LHCN-M2 (cell line): ENCODE results near the gene MVB12A. TPM values are rescaled to one million over a fixed set of nuclear protein-coding genes. Genes with fewer than 3 reads are reported as not detected.
A peak's percentile ranks its signal among the peaks of the same experiment; 100 is the strongest.

Experiments used
- DNase-seq: peaks from one replicate; pipeline ENCODE4 v3.0.0-alpha.2; 2012; ENCODE audit warnings: low read depth
- polyA plus RNA-seq: library from polyadenylated mRNA; unstranded; fragments of >200 nt; gene quantifications from one replicate; pipeline ENCODE4 v1.2.1, GENCODE V29; 2012; ENCODE audit warnings: missing spikeins
- total RNA-seq: library from RNA; depleted of rRNA; stranded (reverse); fragments of >200 nt; gene quantifications from 2 replicates; pipeline ENCODE4 v1.2.3, GENCODE V29; 2014; rRNA removed

MVB12A gene
- 71.7 and 75.0 TPM in 2 replicates for total RNA-seq
- polyA plus RNA-seq: 67.9 TPM

DNA sequence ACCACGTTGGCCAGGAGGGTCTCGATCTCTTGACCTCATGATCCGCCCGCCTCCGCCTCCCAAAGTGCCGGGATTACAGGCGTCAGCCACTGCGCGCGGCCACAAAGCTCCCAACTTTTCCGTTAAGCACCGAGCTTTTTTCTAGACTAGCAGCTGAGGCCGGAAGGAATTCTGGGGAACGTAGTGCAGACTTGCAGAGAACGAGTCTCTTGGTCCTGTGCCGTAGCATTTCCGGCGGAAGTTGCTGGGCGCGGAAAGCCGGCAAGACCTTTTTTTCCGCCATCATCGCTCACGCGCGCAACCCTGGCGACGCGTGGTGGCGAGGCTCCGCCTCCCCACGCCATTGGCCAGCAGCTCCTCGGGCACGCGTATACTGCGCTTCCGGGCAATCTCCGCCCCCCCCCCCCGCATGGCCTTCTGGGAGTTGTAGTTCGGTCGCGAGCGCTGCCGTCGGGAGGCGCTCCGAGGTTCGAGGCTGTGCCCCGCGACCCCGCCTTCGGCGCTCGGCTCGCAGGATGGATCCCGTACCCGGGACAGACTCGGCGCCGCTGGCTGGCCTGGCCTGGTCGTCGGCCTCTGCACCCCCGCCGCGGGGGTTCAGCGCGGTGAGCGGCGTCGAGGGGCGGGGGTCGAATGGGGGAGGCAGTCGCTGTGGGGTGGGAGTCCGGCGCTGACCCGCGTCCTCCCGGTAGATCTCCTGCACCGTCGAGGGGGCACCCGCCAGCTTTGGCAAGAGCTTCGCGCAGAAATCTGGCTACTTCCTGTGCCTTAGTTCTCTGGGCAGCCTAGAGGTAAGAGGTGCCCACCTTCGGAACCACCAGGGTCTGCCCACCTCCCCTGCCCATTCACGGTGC lies at the start of gene MVB12A:
TSS of gene MVB12A (plus strand) at position 427 of the 854 bp plus-strand sequence. CDS start at position 516, 89 bp downstream.
- peak; percentile 99 for DNase-seq

DNA sequence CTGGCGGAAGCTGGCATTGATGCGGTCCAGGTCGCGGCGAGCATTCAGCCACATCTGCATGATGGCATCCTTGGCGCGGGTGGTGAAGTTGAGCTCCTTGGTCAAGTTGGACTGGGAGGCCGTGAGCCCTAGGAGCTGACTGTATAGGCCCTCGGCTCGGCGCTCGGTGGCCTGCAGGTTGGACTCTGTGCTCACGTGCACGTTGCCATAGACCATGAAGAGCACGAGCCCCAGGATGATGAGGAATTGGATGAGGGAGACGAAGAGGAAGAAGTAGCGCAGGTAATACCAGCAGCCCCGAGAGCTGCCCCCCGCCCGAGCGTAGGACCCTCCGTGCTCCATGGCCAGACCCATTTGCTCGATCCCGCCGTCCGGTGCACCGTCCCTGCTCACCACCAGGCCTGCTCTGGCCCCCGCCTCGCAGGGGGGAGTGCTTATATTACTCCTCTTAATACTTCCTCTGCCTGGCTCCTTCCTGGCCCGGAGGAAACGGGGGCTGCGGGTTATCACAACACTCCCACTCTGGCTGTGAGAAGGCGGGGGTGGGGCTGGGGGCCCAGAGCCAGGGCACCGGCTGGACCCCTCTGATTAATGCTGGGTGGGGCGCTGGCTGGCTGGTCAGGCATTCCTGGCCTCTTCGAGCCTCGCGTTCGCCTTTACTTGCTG lies 42.8 kb upstream of the MVB12A start, which contains the start of gene PLVAP:
TSS of gene PLVAP (minus strand) at position 408 of the 666 bp plus-strand sequence. CDS start at position 354, 54 bp downstream.
- no peak for DNase-seq

DNA sequence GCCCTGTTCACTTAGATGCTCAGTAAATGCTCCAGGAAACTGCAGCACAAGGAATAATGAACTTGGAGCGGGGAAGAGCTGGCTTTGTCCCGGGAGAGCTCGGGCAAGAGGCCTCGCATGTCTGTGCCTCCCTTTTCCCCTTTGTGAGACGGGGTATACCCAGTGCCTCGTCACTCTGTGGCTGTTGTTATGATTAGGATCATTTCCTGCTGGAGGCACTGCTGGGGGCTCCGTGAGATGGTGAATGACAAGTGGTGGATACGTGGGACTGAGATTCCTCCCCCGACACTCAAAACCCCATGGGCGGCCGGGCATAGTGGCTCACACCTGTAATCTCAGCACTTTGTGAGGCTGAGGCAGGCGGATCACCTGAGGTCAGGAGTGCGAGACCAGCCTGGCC lies 41.6 kb upstream of the MVB12A start:
- no peak for DNase-seq

DNA sequence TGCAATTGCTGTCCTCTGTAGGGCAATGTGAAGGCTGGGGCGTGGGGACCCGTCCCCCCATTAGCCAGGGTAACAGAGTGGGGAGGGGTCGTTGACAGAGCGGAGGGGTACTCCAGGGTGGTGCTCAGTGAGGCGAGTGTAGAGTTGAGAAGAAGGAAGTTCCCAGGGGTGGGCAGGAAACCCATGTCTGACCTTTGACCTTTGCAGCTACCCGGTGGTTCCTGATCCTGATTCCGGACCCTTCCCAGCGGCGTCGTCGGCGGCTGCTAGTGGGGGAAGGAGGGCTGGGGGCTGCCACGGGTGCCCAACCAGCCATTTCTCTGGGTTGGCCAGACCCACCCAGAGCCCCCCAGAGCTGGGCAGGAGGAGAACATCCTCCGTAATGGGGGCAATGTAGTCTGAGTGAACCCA lies 40.6 kb upstream of the MVB12A start:
- no peak for DNase-seq

DNA sequence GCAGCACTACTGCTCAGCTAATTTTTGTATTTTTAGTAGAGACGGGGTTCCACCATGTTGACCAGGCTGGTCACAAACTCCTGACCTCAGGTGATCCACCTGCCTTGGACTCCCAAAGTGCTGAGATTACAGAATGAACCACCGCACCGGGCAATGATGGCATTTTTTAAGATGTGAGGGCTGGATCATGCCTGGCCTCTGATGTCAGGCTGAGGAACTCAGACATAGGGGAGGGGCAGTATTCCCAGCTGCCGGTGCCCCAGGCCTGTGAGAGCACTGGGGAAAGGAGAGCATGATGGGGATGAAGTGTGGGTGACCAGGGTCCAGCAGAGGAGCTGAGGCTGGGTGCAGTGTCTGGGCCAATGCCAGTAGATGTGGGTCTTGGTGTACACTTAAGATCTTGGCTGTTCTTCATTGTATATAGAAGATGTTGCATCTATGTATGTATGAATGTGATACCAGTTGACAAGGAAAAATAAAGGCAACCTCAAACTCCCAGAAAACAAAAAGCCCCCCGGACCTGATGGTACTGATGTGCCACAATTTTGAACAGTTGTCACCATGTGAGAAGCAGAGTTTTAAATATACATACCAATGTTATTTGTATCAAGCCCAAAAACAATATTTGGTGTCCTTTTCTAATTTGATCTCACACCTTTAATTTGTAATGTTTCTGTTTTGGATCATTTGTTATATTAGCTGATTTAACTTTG lies 39.3 kb upstream of the MVB12A start:
- no peak for DNase-seq

DNA sequence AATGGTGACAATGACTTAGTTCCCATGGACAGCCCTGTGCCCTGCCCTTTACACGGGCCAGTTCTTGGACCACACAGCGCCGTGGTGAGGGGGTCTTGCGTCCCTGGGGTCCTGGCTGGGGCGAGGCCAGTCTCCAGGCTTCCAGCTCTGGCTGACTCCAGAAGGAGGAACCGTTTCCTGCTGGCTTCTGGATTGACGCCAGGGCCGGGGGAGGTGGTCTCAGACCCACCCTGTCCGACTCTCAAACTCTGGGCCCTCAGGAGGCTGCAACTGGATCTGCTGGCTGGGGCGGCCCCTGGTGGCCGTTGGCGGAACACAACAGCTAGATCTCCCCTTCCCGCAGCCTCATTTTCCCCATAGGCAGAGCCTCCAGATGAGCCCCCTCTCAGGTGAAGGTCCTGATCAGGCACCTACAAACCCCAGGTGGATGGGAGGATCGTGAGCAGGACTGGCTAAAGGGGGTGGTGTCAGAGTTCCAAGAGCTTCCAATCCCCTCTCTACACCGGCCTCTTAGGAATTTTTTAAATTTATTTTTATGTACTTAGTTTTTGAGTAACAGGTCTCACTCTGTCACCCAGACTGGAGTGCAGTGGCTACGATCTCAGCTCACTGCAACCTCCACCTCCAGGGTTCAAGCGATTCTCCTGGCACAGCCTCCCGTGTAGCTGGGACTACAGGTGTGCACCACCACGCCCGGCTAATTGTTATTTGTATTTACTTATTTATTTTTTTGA lies 33.8 kb upstream of the MVB12A start:
- DNase-seq: peak; percentile 24

DNA sequence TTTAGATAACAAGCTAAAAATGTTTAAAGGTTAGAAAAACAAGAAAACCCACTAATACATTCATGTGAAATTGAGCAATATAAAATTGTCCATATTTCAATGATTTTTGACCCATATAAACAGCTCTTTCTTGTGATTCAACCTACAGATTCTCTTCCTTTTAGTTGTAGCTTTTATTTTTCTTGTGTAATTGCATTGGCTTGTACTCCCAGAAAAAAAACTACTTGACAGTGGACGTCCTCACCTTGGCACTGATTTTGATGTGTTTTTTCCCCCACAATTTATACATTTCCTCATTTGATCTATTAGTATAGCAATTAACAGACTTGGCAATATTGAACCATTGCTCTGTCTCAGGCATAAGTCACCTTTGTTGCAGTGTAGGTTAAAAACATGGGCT lies 30.6 kb upstream of the MVB12A start:
- DNase-seq: no peak

DNA sequence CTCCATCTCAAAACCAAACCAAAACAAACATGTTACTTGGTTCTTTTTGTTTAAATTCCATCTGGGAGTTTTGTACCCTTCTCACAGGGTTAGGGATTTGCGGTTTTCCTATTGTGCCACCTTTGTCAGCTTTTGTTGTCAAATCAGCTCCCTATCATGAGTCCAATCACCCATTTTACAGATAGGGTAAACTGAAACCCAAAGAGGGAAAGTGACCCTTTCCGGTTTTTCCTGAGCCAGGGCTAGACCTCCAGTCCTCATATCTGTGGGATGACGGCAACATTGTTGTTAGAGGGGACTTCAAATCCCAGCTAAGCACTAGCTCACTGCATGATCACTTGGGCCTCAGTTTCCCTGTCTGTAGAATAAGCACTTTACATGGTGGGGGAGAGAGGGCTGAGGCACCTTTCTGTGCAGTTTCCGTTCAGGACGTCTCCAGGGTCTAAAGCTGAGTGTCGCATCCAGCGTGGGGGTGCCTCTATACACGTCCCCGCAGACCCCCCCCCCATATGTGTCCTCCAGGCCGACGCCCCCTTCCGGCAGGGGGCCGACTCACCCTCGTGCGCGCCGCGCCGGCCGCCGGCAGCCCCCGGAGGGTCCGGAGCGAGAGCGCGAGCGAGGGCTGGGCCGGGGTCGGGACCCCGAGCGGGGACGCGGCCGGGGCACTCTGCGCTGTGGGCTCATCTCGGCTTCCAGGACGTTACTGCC lies 29.7 kb upstream of the MVB12A start:
- DNase-seq: no peak

DNA sequence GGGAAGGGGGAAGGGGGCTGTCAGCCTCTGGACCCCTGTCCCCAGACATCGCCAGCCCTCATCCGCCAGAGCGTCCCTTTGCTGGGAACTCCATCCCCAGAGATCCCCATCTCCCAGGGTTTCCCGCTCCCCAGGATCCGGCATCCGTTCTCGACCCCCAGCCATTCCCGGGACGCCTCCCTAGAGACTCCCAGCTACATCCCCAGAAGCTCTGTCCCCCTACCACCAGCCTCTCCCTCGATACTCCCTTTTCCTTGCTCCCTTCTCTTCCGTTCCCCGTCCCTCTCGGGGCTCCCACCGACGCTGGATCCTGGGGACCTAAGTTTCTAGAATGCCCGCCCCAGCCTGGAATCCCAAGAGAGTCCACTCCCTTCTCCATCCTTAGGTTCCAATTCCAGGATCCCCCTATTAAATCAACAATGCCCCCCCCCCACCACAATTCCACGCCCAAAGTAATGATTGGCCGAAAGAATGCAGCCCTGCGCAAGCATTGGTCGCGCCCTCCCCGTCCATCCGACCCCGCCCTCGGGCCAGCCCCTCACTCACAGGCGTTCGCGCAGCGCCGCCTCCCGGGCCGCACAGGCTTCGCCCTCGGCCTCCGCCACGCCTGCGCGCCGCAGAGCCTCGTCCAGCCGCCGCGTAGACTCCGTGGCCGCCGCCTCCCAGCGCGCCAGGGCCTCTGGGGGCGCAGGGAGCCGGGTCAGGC lies 29.0 kb upstream of the MVB12A start:
- peak; percentile 81 for DNase-seq

DNA sequence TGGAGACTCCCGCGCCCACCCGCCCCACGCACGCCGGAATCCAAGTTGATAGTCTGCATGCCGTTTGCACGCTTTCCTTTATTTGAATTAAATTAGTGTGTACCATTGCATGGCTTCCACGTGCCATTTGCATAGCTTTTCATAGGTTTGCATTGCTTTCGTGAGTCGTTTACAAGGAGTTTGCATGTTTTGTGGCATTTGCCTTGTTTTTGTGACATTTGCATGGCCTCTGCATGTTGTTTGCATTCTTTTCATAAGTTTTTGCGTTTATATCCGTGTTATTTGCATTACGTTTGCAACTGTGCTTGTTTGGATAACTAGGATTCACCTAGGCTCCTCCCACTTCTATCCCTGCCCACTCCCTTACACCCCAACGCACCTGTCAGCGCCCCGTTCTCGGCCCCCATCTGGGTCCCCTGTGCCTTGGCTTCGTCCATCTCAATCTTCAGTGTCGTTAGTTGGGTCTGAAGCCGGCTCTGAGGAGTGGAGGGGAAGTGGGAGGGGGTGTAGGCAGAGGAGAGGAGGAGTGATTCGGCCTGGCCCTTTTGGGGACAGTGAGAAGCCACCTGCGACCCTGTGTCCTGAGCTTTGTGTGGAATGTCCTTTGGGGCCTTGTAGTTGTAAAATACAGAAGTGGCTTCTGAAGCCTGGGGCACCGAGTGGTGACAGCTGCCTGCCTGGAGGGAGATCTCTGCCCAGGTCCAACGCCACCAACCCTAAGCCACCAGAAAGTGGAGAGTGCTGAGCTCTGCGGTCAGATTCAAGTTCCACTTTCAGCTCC lies 28.3 kb upstream of the MVB12A start:
- DNase-seq: no peak

DNA sequence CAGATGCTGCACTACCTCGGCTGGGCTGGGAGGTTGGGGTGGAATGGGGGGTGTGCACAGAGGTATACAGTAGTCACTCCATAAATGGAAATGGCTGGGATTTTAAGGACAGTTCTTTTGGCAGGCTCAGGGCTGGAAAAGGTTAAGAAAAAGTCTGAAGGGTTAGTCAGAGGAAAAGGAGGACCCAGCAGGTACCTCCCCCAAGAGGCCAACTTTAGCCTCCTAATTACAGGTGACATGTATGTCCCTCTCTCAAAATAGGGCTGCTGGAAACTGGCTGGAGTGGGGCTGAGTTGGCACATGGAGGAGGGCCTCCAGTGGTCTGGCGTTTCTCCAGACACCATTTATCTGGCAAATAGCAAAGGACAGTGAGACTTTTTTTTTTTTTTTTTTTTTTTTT lies 26.8 kb upstream of the MVB12A start:
- DNase-seq: no peak

DNA sequence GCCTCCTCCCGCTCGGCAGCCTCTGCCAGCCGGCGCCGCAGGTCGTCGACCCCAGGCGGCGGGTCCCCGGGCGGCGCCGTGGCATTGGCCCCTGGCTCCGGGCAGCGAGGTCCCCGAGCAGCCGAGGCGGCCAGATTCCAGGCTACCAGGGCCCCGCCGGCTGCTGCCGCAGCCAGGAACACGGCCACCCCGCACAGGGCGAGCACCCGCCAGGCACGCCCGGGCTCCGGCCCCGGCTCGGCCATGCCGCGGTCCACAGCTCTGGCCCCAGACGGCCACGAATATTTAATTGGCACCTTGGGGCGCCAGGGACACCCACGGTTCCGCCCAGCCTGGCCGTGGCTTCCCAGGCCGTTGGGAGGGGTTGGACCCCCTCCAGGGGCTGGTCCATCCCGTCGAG lies 25.9 kb upstream of the MVB12A start, which contains the start of gene CCDC194:
TSS of gene CCDC194 (minus strand) at position 283 of the 400 bp plus-strand sequence. CDS start at position 245, 38 bp downstream.
- DNase-seq: no peak

DNA sequence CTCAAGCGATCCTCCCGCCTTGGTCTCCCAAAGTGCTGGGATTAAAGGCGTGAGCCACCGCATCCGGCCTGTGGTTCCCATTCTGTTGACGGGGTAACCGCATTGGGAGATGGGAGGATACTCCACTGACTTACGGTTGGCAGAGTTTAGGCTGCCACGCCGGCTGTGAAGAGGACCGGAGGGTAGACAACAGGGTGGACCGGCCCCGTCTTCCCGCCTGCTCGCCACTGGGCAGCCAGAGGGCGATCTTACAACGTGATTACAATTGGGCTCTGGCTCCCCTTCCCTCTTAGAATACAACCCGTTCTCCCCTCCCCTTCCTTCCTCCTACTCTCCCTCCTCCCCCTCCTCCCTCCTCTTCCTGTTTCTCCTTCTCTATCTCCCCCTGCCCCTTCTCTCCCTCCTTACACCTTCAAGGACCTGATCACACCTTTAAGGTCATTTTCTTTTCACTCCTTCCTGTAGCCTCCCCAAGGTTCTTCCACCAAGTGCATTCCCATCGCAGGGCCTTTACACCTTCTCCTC lies 24.9 kb upstream of the MVB12A start:
- DNase-seq: no peak

DNA sequence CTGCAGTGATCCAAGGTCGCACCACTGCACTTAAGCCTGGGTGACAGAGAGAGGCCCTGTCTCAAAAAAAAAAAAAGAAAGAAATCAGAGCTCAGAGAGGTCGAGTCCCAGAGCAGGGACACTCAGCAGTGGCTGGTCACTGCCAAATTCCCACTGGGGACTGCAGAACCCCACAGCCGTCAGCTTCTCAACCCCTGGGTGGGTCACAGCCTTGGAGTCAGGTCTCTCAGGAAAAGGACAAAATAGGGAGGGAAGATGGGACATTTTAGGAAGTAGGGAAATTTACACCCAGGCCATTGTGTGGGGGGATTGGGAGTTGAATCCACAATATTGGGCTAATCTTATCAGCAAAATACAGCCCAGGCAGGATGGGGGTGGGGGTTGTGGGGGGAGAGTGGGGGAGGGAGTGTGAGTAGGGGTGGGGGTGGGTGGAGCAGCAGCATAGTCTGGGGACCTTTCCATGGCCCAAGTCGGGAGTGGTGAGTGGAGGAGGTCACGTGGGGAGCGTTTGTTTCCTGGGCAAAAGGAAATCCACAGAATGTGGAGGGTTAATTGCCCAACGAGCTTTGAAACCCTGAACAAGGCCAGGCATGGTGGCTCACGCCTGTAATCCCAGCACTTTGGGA lies 20.8 kb upstream of the MVB12A start:
- DNase-seq: no peak

DNA sequence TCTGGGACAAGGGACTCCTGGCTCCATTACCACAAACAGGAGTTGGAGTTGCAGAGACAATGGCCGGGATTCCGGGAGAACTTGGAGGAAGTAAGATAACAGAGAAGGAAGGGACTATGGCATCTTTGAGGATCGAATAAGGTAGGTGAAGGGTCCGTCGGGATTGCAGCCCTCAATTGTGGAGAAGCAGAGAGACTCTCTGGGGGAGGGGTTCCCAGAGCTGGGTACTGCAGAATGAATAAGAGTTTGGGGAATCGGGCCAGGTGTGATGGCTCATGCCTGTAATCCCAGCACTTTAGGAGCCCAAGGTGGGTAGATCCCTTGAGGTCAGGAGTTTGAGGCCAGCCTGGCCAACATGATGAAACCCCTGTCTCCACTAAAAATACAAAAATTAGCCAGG lies 18.2 kb upstream of the MVB12A start:
- no peak for DNase-seq

DNA sequence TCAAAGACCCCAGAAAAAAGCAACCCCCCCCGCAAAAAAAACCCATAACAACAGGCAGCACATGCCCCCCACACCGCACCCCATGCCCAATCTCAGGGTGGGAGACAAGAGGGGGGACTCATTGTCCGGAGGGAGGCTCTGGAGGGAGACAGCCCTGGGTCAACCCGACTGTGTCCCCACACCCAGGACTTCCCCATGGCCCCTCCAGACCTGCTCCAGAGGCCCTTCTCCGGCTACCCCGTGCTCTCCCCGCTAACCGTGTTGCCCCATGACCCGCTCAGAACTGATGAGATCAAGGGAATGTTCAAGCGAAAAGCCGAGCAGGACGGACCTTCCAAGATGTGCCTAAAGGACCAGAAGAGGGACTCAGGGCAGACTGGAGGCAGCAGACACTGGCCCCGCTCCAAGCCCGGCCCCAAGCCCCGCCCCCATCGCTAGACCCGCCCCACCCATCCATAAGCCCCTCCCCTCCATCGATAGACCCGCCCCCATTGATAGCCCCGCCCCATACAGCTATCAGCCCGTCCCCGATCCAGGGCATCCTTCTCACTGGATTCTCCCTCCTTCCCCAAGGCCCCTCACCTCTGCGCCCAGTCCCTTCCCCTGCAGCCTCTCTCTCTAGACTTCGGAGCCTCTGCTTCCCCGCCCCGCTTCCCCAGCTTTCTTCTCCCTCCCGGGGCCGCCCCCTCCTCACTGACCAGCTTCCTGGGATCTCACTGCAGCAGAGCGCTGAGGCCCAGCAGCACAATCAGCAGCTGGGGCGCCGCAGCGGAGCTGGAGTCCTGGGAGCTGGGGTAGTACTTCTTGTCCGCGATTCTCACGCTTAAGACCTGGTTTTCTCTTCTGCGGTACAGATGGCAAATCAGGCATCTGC lies 16.6 kb upstream of the MVB12A start:
- DNase-seq: no peak

DNA sequence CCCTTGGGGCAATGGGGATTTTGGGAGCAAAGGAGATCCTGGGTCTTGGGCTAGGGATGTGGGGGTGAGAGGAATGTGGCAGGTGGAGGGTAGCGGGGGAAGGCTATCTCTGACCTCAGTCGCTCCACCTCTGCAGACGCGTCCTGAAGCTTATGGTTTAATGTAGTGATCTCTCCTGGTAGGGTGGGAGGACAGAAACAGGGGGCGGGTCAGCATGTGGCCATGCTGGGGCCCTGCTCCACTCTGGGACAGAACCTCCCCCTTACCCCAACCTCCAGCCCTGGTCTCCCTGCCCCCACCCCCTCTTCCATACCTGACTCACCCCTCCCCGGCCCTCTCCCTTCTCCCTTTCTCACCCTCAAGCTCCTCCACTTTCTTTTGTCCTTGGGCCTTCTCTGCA lies 15.8 kb upstream of the MVB12A start:
- no peak for DNase-seq
